ENCODE data around the gene MYO3B. TPM values are rescaled to one million over a fixed set of nuclear protein-coding genes. Genes with fewer than 3 reads are reported as not detected.

Gene MYO3B
- total RNA-seq, 1 experiment from 2014 or later = 1.8 TPM

DNA sequence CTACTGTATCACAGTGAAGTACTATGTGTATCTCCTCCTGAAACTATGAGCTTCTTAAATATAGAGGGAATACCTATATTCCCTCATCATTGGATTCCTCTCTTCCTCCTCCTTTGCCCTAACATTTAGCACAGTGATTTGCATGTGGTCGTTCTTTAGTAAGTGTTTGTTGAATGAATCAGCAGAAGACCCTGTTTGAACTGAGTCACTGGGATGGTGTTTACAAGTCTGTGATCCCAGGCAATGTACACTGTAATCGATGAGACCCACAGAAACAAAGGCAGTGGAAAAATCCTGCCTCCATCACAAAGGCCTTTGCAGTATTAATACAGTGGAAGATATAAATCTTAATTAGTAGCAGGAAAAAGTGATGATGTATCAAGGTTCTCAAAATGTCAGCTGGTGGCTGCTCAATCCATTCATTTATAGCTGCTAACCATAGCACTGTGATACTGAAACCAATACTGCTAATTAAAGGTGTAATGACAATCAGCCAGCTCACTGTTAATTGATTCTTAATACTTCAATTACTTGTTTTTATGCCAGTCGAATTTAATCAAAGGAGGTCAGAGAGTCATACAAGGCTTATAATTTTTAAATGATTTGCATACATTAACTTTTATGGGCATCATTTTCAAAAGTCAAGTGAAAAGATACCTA, 20.8 kb upstream of the MYO3B start:
- no peak for DNase-seq (ENCODE audit: low read depth, low spot score)

DNA sequence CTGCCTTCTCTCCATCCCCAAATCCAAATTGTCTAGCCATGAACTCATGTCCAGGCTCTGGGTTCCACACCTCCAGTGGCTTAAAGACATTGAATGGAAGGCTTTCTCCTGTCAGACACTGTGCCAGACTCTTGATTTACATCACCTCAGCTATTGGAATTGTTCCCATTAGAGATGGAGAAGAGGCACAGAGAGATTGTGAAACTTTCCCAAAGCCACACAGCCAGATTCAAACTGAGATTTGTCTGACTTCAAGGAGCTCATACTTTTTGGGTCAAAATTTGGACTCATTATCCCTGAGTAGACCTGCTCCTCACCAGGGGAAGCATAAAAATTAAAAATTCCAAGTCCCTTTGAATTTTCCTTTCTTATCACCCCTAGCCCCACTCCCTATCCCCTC, 18.9 kb upstream of the MYO3B start:
- in situ Hi-C loops (cut with HindIII; ENCODE audit: low pct_unique_long_range_greater_than_20kb, low sequenced_read_pairs) = no loop called here
- DNase-seq (ENCODE audit: low read depth, low spot score) = no peak

More for the DNA sequence above, 20.8 kb upstream of the MYO3B start:
- in situ Hi-C loops (cut with HindIII; ENCODE audit: low pct_unique_long_range_greater_than_20kb, low sequenced_read_pairs) = no loop called here

DNA sequence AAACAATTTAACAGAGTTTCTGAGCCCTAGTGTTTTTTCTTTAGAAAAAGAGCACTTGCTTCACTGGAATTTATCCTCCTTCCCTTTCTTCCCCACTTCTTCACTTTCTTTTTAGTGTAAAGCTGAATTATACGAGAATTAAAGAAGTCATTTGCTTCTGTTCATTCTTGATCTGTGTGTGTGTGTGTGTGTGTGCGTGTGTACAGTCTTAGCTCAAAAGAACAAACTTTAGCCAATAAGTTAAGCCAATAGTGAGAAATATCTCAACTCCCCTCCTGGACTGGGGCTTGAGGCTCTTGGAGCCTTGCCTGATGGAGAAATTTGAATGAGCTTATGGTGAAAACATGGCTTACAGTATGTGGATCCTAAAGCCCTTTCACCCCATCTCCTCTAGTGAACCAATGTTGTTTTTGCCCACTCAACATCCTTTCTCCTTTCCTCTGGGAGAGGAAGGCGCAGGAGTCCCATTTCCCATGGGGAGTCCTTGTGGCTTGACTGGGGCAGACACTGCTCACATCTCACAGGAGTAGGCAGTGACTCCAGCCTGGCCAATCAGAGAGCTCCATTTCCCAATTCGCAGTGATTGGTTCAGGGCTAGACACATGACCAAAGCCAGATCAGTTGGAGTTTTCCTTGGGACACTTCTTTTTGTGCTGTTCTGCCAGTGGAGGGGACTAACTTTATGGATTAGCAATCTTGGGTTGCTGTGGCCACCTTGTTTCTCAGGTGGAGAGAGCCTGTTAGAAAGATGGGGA, 16.3 kb upstream of the MYO3B start:
- in situ Hi-C loops (cut with HindIII; ENCODE audit: low pct_unique_long_range_greater_than_20kb, low sequenced_read_pairs) = no loop called here
- no peak for DNase-seq (ENCODE audit: low read depth, low spot score)

DNA sequence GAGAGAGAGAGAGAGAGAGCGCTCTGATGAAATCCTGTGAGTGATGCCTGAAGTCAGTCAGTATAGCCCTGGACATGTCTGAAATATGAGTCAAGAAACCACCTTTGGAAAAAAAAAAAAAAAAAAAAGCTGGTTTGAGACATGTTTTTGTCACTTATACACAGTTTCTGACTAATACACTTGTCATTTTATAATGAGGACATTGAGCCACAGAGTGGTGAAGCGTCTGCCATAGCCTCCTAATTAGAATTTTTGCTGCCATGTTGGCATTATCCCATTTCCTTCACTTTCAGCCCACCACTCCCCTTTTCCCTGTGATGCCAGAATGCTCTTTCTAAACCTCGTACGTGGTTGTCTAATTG, 15.7 kb upstream of the MYO3B start:
- DNase-seq (ENCODE audit: low read depth, low spot score) = no peak
- in situ Hi-C loops (cut with HindIII; ENCODE audit: low pct_unique_long_range_greater_than_20kb, low sequenced_read_pairs) = no loop called here

DNA sequence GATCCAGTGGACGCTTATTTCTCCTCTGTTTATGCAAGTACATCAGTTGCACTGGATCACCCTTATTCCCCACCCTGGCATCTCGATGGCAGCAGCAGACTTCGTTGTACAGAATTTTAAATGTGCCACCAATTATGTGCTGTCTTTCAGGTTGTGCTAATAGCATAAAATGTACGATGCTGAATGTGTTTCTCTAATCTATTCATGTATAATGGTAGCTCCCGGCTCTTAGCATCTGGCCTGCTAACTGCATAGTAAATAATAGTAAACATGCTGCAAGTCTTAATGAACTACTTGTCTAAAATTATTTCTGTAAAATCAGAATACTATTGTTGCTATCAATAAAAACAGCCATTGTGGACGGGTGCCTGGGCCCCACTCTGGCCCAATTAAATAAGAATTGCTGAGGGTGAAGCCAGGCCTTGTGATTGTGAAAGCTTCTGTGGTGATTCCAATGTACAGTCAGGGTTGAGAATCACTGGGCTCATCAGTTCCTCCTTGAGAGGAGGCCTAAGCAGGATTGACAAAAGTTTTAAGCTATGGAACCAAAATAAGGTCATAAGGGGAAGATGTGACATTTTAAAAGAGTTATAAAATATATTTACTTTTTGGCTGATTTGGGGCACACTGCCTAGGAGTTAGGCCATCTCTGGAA, 14.4 kb upstream of the MYO3B start:
- in situ Hi-C loops (cut with HindIII; ENCODE audit: low pct_unique_long_range_greater_than_20kb, low sequenced_read_pairs) = no loop called here
- DNase-seq (ENCODE audit: low read depth, low spot score) = no peak

DNA sequence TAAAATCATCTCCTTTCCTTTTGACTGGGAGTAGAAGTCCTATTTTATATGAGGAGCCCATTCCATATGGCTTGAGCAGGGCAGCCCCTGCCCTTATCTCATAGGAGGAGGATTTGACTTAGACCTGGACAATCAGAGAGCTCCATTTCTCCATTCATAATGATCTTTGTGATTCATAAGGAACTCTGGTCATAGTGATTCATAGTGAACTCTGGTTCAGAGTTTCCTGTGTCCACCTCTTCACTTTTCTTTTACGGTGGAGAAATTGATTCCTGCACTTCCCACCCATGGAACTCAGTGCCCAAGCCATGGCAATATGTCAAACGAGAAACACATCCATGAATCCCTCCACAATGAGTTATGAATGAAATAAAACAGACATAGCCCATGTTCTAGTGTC, 12.8 kb upstream of the MYO3B start:
- in situ Hi-C loops (cut with HindIII; ENCODE audit: low pct_unique_long_range_greater_than_20kb, low sequenced_read_pairs) = no loop called here
- DNase-seq (ENCODE audit: low read depth, low spot score) = no peak

DNA sequence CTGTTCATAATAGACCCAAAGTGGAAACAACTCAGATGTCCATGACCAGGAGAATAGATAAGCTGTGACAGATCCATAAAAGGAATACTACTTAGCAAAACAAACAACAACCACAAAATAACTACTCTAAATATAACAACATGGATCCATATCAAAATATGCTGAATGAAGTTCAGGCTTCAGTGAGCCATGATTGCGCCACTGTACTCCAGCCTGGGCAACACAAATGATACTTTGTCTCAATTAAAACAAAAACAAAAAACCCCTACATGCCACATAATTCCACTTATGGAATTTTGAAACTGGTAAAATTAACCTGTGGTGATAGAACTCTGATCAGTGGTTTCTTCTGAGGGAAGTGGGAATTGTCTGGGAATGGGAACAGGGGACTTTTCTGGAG, 11.2 kb upstream of the MYO3B start:
- no peak for DNase-seq (ENCODE audit: low read depth, low spot score)
- in situ Hi-C loops (cut with HindIII; ENCODE audit: low pct_unique_long_range_greater_than_20kb, low sequenced_read_pairs) = no loop called here

DNA sequence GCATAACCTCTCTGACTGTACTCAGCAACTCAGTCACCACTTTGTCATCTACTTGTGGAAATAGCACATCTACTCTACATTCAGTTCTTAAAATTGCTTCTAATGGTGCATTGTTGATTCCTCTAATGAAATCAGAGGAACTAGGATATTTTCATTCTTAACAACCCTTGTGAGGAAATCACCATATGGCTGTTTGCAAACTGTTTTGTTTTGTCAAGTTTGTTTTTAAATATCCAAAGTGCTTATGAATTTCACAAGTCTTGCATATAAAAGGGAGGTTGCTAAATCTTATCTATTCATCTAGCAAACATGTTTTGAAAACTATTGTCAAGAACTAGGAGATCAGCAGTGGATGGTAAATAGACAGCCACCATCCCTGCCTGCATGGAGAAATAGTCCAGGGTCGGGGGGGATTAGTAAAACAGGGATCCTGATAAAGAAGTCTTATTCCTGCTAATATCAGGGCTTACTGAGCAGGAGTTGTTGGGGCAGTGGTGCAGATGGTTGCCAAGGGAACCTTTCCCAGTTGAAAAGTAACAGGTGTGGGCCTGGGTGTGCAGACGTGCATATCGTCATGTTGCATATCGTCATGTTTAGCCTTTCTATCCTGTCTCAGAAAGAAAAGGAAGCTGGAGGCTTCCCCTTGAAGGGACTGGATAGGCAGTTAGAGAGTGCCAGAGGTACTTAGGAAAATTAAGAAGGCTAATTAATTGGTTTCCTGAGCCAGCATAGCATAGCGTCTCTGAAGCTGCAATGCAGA, 7.5 kb upstream of the MYO3B start:
- no peak for DNase-seq (ENCODE audit: low read depth, low spot score)
- in situ Hi-C loops (cut with HindIII; ENCODE audit: low pct_unique_long_range_greater_than_20kb, low sequenced_read_pairs) = no loop called here

DNA sequence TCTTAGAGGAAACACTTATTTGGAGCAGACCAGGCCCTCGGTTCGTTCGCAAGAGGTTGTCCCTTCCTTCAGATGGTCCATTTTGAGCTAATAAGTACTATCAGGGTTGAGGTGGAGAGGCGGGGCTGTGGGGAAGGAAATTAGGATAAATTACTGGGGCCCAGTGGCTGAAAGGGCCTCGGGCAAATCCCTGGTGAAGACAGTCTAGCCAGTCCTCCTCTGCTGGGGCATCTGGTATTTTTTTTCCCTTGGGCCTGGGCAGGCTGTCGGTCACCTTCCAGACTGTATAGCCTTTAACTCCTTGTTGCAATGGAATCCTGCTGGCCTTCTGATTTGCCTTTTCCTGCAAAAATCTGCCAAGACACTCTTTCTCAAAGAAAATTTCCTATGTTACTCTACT, 1.7 kb upstream of the MYO3B start:
- in situ Hi-C loops (cut with HindIII; ENCODE audit: low pct_unique_long_range_greater_than_20kb, low sequenced_read_pairs) = no loop called here
- DNase-seq (ENCODE audit: low read depth, low spot score) = no peak

DNA sequence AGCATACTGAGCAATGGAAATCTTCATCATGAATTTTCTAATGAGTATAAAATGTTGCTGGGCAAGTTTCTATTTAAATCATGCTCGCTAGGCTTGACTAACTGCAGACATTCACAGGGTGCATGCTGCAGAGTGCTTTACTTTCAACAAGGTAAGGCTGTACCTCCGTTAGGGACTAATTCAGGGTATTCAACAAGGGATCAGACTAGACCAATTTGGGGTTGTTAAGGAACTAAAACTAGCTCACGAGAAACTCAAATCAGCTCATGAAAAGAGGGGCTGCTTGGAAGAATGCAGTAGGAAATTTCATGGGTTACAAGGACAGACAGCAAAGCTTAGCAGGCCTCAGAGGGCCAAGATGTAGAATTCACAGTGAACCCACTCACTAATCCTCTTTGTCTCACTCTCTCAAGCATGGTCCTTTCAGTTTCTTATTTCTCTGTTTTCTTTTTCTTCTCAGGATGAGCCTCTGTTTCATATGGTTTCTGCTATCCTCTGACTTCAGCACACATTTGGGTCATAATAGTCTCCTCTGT, 2.2 kb downstream of the MYO3B start:
- no peak for DNase-seq (ENCODE audit: low read depth, low spot score)
- in situ Hi-C loops (cut with HindIII; ENCODE audit: low pct_unique_long_range_greater_than_20kb, low sequenced_read_pairs) = no loop called here

DNA sequence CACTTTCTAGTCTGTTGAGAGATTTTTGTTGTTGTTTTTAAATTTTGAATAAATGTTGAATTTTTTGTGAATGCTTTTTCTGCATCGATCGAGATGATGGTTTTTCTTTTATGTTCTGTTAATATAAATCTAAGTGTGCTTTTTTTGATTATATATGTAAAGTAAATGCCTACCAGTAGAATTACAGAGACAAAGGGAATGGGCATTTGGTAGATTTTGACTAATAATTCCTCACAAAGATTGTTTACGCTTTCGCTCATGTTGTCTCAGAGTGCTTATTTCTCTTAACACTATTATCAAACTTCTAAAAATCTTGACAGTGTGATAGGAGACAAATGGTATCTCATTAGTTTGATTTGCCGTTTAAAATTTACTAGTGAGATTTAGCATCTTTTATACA, 3.7 kb downstream of the MYO3B start:
- in situ Hi-C loops (cut with HindIII; ENCODE audit: low pct_unique_long_range_greater_than_20kb, low sequenced_read_pairs) = no loop called here
- no peak for DNase-seq (ENCODE audit: low read depth, low spot score)

DNA sequence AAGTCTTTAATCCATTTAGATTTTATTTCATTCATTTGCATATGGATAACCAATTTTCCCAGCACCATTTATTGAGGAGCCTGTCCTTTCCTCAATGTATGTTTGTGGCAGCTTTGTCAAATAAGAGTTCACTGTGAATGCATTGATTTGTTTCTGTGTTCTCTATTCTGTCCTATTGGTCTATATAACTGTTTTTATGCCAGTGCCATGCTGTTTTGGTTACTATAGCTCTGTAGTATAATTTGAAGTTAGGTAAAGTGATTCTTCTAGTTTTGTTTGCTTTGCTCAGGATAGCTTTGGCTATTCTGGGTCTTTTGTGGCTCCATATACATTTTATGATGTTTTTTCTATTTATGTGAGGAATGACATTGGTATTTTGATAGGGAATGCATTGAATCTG, 7.4 kb downstream of the MYO3B start:
- no peak for DNase-seq (ENCODE audit: low read depth, low spot score)
- in situ Hi-C loops (cut with HindIII; ENCODE audit: low pct_unique_long_range_greater_than_20kb, low sequenced_read_pairs) = no loop called here

DNA sequence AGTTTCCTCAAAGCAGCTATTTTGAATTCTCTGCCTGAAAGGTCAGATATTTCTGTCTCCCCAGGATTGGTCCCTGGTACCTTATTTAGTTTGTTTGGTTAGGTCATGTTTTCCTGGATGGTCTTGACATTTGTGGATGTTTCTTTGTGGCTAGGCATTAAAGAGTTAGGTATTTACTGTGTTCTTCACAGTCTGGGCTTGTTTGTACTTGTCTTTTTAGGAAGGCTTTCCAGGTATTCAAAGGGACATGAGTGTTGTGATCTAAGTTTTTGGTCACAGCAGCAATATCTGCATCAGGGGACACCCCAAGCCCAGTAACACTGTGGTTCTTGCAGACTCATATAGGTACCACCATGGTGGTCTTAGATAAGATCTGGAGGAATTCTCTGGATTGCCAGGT, 11.8 kb downstream of the MYO3B start:
- no peak for DNase-seq (ENCODE audit: low read depth, low spot score)
- in situ Hi-C loops (cut with HindIII; ENCODE audit: low pct_unique_long_range_greater_than_20kb, low sequenced_read_pairs) = no loop called here

DNA sequence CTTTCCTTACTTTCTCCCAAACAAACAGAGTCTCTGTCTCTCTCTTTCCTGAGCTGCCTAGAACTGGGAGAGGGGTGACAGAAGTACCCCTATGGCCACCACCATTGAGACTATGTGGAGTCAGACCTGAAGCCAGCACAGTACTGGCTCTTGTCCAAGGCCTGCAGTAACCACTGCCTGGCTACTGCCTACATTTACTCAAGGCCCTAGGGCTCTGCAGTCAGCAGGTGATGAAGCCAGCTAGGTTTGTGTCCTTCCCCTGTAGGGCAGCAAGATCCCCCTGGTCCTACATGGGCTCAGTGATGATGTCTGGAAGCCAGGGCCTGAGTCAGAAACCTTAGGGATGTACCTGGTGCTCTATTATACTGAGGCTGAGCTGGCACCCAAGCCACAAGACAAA, 12.2 kb downstream of the MYO3B start:
- in situ Hi-C loops (cut with HindIII; ENCODE audit: low pct_unique_long_range_greater_than_20kb, low sequenced_read_pairs) = no loop called here
- DNase-seq (ENCODE audit: low read depth, low spot score) = no peak

DNA sequence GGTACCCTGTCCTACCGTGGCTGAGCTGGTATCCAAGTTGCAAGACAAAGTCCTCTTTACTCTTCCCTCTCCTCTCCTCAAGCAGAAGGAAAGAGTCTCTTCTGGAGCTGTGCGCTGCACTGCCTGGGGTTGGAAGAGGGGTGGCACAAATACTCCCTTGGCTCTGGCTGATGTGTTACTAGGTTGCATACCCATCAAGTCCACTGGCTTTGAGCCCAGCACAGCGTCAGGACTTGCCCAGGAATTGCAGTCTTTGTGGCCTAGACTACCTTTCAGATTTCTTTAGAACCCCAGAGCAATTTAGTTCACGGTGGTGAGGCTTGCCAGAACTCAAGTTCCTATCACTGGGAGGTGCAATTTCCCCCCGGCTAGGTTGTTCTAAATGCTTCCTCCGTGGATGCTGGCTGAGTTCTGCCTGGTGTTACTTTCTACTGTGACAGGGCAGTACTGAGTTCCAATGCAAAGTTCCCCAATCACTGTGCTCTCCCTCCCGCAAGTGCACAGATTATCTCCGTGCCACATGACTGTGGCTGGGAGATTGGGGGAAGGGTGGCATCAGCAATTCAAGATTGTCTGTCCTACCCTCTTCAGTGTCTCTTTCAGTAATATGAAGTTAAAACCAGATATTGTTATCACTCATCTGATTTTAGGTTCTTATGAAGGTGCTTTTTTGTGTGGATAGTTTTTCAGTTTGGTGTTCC, 13.4 kb downstream of the MYO3B start:
- in situ Hi-C loops (cut with HindIII; ENCODE audit: low pct_unique_long_range_greater_than_20kb, low sequenced_read_pairs) = no loop called here
- DNase-seq (ENCODE audit: low read depth, low spot score) = no peak

DNA sequence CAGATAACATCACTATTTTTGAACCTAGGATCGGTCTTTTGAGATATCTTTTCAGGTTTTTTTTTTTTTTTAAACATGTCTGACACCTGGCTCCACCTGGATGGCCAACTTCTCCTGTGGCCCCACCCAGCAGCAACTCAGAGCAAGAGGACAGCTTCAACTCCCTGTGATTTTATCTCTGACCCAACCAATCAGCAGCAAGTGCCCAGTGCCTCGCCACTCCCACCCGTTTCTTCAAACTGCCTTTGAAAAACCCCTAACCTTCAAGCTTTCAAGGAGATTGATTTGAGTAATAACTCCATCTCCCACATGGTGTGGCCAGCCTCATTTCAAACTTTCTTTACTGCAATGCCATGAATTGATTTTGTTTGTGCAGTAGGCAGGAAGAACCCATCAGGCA, 19.0 kb downstream of the MYO3B start:
- in situ Hi-C loops (cut with HindIII; ENCODE audit: low pct_unique_long_range_greater_than_20kb, low sequenced_read_pairs) = no loop called here
- DNase-seq (ENCODE audit: low read depth, low spot score) = no peak

DNA sequence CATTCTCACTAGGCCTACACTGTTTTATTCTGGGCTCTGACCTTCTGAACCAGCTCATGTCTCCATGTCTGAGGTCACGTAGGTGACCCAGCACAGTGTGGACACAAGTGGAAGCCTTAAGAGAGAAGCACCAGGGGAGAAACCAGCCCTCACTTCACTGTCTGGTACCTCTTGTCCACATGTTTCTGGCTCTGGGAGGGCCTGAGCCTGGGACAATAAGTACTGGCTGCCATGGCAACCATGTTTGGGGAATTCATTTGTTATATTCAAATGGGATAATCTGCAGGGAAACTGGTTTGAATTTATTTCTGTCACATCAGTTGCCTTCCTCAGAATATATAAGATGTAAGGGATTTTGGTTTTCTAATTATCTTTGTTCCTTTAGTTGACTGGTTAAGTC, 23.3 kb downstream of the MYO3B start:
- DNase-seq (ENCODE audit: low read depth, low spot score) = no peak
- in situ Hi-C loops (cut with HindIII; ENCODE audit: low pct_unique_long_range_greater_than_20kb, low sequenced_read_pairs) = no loop called here

Data from SK-MEL-5 (cell line).